ENCODE measurements around the gene ALG11. TPM values are rescaled to one million over a fixed set of nuclear protein-coding genes. Genes with fewer than 3 reads are reported as not detected.

Gene ALG11
- total RNA-seq, 4 donors from 2014 or later, result 15.2 to 21.9 (median 19.6) TPM

DNA sequence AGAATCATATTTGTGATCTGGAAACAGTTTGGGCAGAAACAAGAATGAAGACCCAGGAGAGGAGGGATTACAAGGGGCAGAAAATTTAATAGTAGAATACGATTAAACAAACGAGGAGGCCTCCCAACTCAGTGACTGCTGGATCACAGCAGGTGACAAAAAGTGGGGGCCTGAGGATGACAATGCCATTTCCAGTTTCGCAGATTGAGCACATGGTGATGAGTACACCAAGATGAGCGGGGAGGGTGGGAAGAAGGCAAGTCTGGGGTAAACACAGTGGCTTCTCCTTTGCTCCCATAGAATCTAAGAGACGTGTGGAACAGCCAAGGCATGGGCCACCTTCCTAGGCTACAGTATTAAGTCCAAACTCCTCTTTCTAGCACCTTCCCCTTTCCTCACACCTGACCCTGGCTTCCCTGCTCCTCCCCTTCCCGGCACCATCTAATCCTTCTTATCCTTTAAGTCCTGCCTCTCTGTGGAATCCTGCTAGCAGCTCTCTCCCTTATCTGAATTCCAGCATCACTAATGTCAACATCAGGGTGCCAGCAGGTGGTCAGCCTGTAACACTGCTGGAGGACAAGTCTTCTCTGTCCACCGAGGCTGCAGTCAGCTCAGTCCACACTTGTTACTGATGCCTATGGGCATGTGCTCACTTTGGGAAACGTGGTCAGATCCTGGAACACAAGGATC, 14.4 kb upstream of the ALG11 start:
- Histone ChIP-seq H3K36me3 (no peaks in the 10 kb centered on the region), H3K9me3 (no peaks in the 10 kb centered on the region), H3K4me3 (no peak overlapping the region), H3K4me1 (peaks cover 3 to 44% (median 16%) of the 10 kb centered on the region in 3 donors), H3K27ac (no peak overlapping the region), H3K27me3 (no peaks in the 10 kb centered on the region)
- WGBS, 2 donors (ENCODE audit: low coverage in 1 of 2), result 66 to 84% methylated on average over 7 to 8 of the region's 8 CpGs
- ATAC-seq, result no peak
- no peak for TF ChIP-seq POLR2A (IDR thresholded peaks at IDR 0.05)
- no peak for TF ChIP-seq EP300 (IDR thresholded peaks at IDR 0.05)
- no peak for TF ChIP-seq POLR2AphosphoS5 (IDR thresholded peaks at IDR 0.05)
- TF ChIP-seq, protein P1, sequence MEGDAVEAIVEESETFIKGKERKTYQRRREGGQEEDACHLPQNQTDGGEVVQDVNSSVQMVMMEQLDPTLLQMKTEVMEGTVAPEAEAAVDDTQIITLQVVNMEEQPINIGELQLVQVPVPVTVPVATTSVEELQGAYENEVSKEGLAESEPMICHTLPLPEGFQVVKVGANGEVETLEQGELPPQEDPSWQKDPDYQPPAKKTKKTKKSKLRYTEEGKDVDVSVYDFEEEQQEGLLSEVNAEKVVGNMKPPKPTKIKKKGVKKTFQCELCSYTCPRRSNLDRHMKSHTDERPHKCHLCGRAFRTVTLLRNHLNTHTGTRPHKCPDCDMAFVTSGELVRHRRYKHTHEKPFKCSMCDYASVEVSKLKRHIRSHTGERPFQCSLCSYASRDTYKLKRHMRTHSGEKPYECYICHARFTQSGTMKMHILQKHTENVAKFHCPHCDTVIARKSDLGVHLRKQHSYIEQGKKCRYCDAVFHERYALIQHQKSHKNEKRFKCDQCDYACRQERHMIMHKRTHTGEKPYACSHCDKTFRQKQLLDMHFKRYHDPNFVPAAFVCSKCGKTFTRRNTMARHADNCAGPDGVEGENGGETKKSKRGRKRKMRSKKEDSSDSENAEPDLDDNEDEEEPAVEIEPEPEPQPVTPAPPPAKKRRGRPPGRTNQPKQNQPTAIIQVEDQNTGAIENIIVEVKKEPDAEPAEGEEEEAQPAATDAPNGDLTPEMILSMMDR (IDR thresholded peaks at IDR 0.05), result no peak

DNA sequence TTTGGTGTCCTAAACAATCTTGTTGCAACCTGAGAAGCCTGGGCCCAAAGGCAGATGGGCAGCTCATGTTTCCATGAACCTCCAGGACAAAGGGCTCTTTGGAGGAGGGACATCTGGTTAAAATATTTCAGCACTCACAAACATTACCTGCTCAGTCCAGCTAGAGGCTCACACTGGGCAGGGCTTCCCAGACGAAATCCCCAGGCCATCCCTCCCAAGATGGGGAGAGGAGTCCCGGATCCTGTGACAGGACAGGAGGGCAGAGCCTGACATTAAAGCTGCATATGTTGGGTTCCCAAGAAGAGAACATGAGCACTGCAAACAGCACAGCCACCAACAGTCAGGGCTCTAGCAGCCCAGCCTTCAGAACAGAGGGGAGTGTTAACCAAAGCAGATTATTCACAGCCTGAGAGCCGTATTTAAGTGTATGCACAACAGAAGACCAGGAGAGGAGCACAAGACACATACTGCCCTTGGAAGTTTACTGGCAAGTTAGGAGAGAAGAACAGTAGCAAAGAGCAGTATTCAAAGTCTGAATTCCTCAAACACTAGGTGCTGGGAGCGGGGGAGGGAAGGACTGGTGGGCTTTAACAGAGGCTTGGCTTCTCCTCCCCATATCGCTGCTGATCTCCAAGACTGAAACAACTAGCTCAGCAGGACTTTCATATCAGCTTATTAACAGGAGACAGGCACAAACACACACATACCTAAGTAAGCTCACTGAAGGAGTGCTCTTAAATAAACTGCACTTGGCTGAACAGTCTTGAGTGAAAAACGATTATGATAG, 13.3 kb upstream of the ALG11 start:
- no peak for ATAC-seq
- no peaks in the 10 kb centered on the region for H3K36me3 ChIP-seq
- H3K4me3 ChIP-seq, result no peak overlapping the region
- no peaks in the 10 kb centered on the region for H3K27me3 ChIP-seq
- H3K4me1 ChIP-seq, result peaks cover 3 to 44% (median 16%) of the 10 kb centered on the region in 3 donors
- no peak for TF ChIP-seq EP300 (IDR thresholded peaks at IDR 0.05)
- 41 to 60% methylated on average over 2 to 3 of the region's 6 CpGs for WGBS, 2 donors (ENCODE audit: low coverage in 1 of 2)
- peak overlapping the region in 3 of 4 donors; percentile 48 to 73 (median 67) for H3K27ac ChIP-seq
- no peaks in the 10 kb centered on the region for H3K9me3 ChIP-seq

DNA sequence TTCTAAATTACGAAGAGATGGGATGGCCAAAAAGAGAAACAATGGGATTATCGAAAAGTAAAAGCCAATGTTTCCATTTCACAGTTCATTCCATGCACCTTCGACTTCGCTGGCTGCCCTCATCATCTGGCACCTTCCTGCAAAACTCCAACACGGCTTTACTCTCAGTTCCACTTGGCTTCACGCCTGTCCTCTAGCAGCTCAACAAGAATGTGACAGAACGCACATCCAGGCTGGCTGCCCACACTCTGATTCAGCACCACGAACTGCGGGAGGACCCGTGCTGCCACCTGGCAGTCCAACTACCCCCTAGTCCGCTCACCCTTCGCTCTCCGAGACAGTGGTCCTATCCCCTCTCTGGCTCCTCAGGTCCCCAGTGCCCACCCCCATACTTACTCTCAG, 12.7 kb upstream of the ALG11 start:
- Histone ChIP-seq H3K4me1 (peaks cover 3 to 44% (median 16%) of the 10 kb centered on the region in 3 donors), H3K4me3 (no peak overlapping the region), H3K9me3 (no peaks in the 10 kb centered on the region), H3K27ac (peak overlapping the region in 3 of 4 donors; percentile 48 to 73 (median 67)), H3K36me3 (no peaks in the 10 kb centered on the region), H3K27me3 (no peaks in the 10 kb centered on the region)
- 9 to 28% methylated on average over 8 to 10 of the region's 13 CpGs for WGBS, 2 donors (ENCODE audit: low coverage in 1 of 2)
- TF ChIP-seq, protein P1 (IDR thresholded peaks at IDR 0.05), result no peak
- TF ChIP-seq EP300 (IDR thresholded peaks at IDR 0.05) (no peak), POLR2A (IDR thresholded peaks at IDR 0.05) (no peak), POLR2AphosphoS5 (IDR thresholded peaks at IDR 0.05) (peak; percentile 43)
- peak; percentile 46 for ATAC-seq

DNA sequence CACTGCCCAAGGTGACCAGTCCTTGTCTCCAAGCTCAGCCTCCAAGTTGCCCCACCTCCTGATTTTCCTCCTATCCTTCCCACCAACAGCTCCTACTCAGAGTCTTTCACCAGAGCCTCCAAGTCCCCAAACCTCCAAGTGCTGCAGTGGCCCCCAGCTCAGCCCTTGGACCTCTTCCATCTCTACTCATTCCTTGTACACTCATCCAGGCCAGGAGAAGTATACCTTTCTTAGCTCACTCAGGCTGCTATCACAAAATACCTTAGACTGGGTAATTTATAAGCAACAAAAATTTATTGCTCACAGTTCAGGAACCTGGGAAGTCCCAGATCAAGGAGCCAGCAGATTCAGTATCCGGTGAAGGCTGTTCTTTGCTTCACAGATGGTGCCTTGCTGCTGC, 12.3 kb upstream of the ALG11 start:
- peak overlapping the region in 3 of 4 donors; percentile 48 to 73 (median 67) for H3K27ac ChIP-seq
- TF ChIP-seq, protein P1 (IDR thresholded peaks at IDR 0.05), result no peak
- TF ChIP-seq POLR2A (IDR thresholded peaks at IDR 0.05), result no peak
- TF ChIP-seq POLR2AphosphoS5 (IDR thresholded peaks at IDR 0.05), result no peak
- TF ChIP-seq EP300 (IDR thresholded peaks at IDR 0.05), result no peak
- ATAC-seq, result peak; percentile 5
- H3K4me3 ChIP-seq, result no peak overlapping the region
- peaks cover 3 to 40% (median 16%) of the 10 kb centered on the region in 3 donors for H3K4me1 ChIP-seq
- WGBS, 2 donors (ENCODE audit: low coverage in 1 of 2), result 33 to 36% methylated on average over 1 of the region's 1 CpG
- H3K9me3 ChIP-seq, result no peaks in the 10 kb centered on the region
- no peaks in the 10 kb centered on the region for H3K27me3 ChIP-seq
- no peaks in the 10 kb centered on the region for H3K36me3 ChIP-seq

DNA sequence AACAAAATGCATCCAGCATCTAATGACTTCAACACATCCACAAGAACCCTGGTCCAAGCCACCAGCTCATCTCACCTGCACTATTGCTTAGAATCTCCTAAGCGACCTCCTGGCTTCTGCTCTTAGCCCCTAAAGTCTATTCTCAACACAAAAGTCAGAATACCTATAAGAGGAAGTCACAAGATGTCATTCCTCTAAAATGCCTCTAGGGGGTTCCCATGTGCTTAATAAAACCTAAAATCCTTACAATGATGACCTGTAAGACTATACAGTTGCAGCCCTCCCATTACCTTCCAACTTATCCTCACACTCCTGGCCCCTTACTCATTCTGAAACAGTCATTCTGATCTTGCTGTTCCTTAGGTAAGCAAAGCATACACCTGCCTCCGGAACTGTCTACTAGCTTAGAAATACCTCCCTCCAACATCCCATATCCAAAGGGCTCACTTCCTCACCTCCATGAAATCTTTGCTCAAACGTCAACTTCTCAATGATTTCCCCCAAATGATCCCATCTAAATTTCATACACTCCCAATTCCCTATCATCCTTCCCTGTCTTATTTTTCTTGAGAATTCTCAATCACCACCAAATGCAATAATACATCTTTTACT, 11.0 kb upstream of the ALG11 start:
- no peaks in the 10 kb centered on the region for H3K36me3 ChIP-seq
- 42 to 49% methylated on average over 3 of the region's 3 CpGs for WGBS, 2 donors (ENCODE audit: low coverage in 1 of 2)
- H3K27me3 ChIP-seq, result no peaks in the 10 kb centered on the region
- ATAC-seq, result no peak
- H3K27ac ChIP-seq, result no peak overlapping the region
- H3K9me3 ChIP-seq, result no peaks in the 10 kb centered on the region
- TF ChIP-seq, protein P1 (IDR thresholded peaks at IDR 0.05), result peak; percentile 57 to 66 (median 60)
- TF ChIP-seq POLR2AphosphoS5 (IDR thresholded peaks at IDR 0.05), result no peak
- H3K4me3 ChIP-seq, result no peak overlapping the region
- peaks cover 1 to 27% (median 4%) of the 10 kb centered on the region in 3 donors for H3K4me1 ChIP-seq
